Stimulated activated CD8-positive, alpha-beta memory T cell treated with anti-CD3 and anti-CD28 coated beads, Interleukin-7, amount 100 ng/mL, for 4 hours (primary cell): ENCODE results near the gene CDC42BPB.

Experiments
- DNase-seq, 2 donors: peaks; one replicate each; pipeline ENCODE4 v3.0.0-alpha.2; 2020; ENCODE audit warnings: low read depth in 2 of 2

CDC42BPB gene

GRCh38 chr14:103019236-103019635 lies 38.1 kb downstream of the CDC42BPB start:
- DNase-seq = no peak

- DNase-seq = no peak
These were observed 40.8 kb downstream of the CDC42BPB start for GRCh38 chr14:103016594-103016993.

GRCh38 chr14:103016071-103016470 lies 41.3 kb downstream of the CDC42BPB start:
- DNase-seq = no peak

GRCh38 chr14:103015426-103015825 lies 41.9 kb downstream of the CDC42BPB start:
- no peak for DNase-seq

GRCh38 chr14:103014466-103015228 lies 42.7 kb downstream of the CDC42BPB start:
- DNase-seq = no peak

GRCh38 chr14:103013028-103013427 lies 44.3 kb downstream of the CDC42BPB start:
- no peak for DNase-seq

GRCh38 chr14:103009559-103009958 lies 47.8 kb downstream of the CDC42BPB start:
- DNase-seq = no peak

- DNase-seq = no peak
These were observed 48.5 kb downstream of the CDC42BPB start for GRCh38 chr14:103008768-103009357.

- no peak for DNase-seq
These were observed 49.2 kb downstream of the CDC42BPB start for GRCh38 chr14:103008126-103008525.

GRCh38 chr14:103007555-103007954 lies 49.8 kb downstream of the CDC42BPB start:
- no peak for DNase-seq

GRCh38 chr14:103006991-103007520 lies 50.3 kb downstream of the CDC42BPB start:
- DNase-seq = no peak

- no peak for DNase-seq
These were observed 51.2 kb downstream of the CDC42BPB start for GRCh38 chr14:103006106-103006505.

- DNase-seq = no peak
These were observed 53.5 kb downstream of the CDC42BPB start for GRCh38 chr14:103003850-103004249.

GRCh38 chr14:103003351-103003615 lies 54.1 kb downstream of the CDC42BPB start:
- no peak for DNase-seq

- no peak for DNase-seq
These were observed 54.6 kb downstream of the CDC42BPB start for GRCh38 chr14:103002578-103003350.

GRCh38 chr14:103001651-103002396 lies 55.5 kb downstream of the CDC42BPB start:
- DNase-seq = no peak

- no peak for DNase-seq
These were observed 56.1 kb downstream of the CDC42BPB start for GRCh38 chr14:103001226-103001625.

- DNase-seq = no peak
These were observed 56.9 kb downstream of the CDC42BPB start for GRCh38 chr14:103000291-103000921.

GRCh38 chr14:102999227-102999895 lies 58.0 kb downstream of the CDC42BPB start:
- no peak for DNase-seq

GRCh38 chr14:102998393-102998792 lies 59.0 kb downstream of the CDC42BPB start:
- DNase-seq = no peak

GRCh38 chr14:102996941-102997340 lies 60.4 kb downstream of the CDC42BPB start:
- DNase-seq = no peak
